Measurements from ENCODE around the gene PHF24. TPM values are rescaled to one million over a fixed set of nuclear protein-coding genes. Genes with fewer than 3 reads are reported as not detected.

Gene PHF24
- total and polyA plus RNA-seq, 8 donors = 0.05 to 0.92 (median 0.06) TPM; not detected in 5

GRCh38 chr9:34959461-34959860 lies 1.4 kb downstream of the PHF24 start:
- intact Hi-C loops (cut with DNase I; ENCODE audit: low total_unique reads) = no loop called here
- no peak for TF ChIP-seq POLR2A (IDR thresholded peaks at IDR 0.05)
- no peak for TF ChIP-seq CTCF (IDR thresholded peaks at IDR 0.05)
- no peak for TF ChIP-seq EP300 (IDR thresholded peaks at IDR 0.05)
- no peaks in the 10 kb centered on the region for H3K36me3 ChIP-seq
- no peak overlapping the region for H3K27ac ChIP-seq
- H3K27me3 ChIP-seq = peaks cover 0 to 67% (median 36%) of the 10 kb centered on the region in 3 donors
- WGBS, 5 donors = 84 to 93% (median 90%) methylated on average over 4 of the region's 4 CpGs
- DNase-seq = no peak
- H3K4me3 ChIP-seq = no peak overlapping the region
- peaks cover 8 to 24% (median 11%) of the 10 kb centered on the region in 4 donors for H3K4me1 ChIP-seq
- no peaks in the 10 kb centered on the region for H3K9me3 ChIP-seq

GRCh38 chr9:34961574-34962490 lies 3.7 kb downstream of the PHF24 start:
- peak in 1 of 2 donors; percentile 70 for DNase-seq
- 31 to 46% (median 37%) methylated on average over 5 of the region's 5 CpGs for WGBS, 5 donors
- H3K9me3 ChIP-seq = no peaks in the 10 kb centered on the region
- intact Hi-C loops (cut with DNase I; ENCODE audit: low total_unique reads) = no loop called here
- peak in 1 of 3 donors; percentile 22 for TF ChIP-seq POLR2AphosphoS5 (IDR thresholded peaks at IDR 0.05)
- no peak for TF ChIP-seq POLR2A (IDR thresholded peaks at IDR 0.05)
- H3K4me1 ChIP-seq = peaks cover 8 to 24% (median 11%) of the 10 kb centered on the region in 4 donors
- H3K27me3 ChIP-seq = peaks cover 0 to 77% (median 29%) of the 10 kb centered on the region in 3 donors
- no peak overlapping the region for H3K4me3 ChIP-seq
- H3K27ac ChIP-seq = no peak overlapping the region
- H3K36me3 ChIP-seq = no peaks in the 10 kb centered on the region

GRCh38 chr9:34962546-34962945 lies 4.5 kb downstream of the PHF24 start:
- Histone ChIP-seq H3K9me3 (no peaks in the 10 kb centered on the region), H3K4me3 (no peak overlapping the region), H3K27ac (no peak overlapping the region), H3K27me3 (peaks cover 0 to 74% (median 22%) of the 10 kb centered on the region in 3 donors), H3K4me1 (peaks cover 7 to 21% (median 8%) of the 10 kb centered on the region in 4 donors), H3K36me3 (no peaks in the 10 kb centered on the region)
- TF ChIP-seq EP300 (IDR thresholded peaks at IDR 0.05) = no peak
- TF ChIP-seq POLR2A (IDR thresholded peaks at IDR 0.05) = no peak
- no peak for TF ChIP-seq POLR2AphosphoS5 (IDR thresholded peaks at IDR 0.05)
- no peak for TF ChIP-seq CTCF (IDR thresholded peaks at IDR 0.05)
- 77 to 90% (median 79%) methylated on average over 3 of the region's 3 CpGs for WGBS, 5 donors
- intact Hi-C loops (cut with DNase I; ENCODE audit: low total_unique reads) = no loop called here
- DNase-seq = no peak

GRCh38 chr9:34963552-34963951 lies 5.5 kb downstream of the PHF24 start:
- H3K27ac ChIP-seq = no peak overlapping the region
- 54 to 82% (median 70%) methylated on average over 2 of the region's 2 CpGs for WGBS, 5 donors
- intact Hi-C loops (cut with DNase I; ENCODE audit: low total_unique reads) = no loop called here

More at GRCh38 chr9:34963552-34963951, 5.5 kb downstream of the PHF24 start:
- DNase-seq = no peak
- H3K36me3 ChIP-seq = no peaks in the 10 kb centered on the region
- H3K4me3 ChIP-seq = no peak overlapping the region
- peaks cover 0 to 13% (median under 1%) of the 10 kb centered on the region in 4 donors for H3K4me1 ChIP-seq
- H3K9me3 ChIP-seq = no peaks in the 10 kb centered on the region
- TF ChIP-seq EP300 (IDR thresholded peaks at IDR 0.05) = no peak
- no peak for TF ChIP-seq POLR2A (IDR thresholded peaks at IDR 0.05)
- TF ChIP-seq CTCF (IDR thresholded peaks at IDR 0.05) = no peak
- TF ChIP-seq POLR2AphosphoS5 (IDR thresholded peaks at IDR 0.05) = no peak
- peaks cover 0 to 68% (median 14%) of the 10 kb centered on the region in 3 donors for H3K27me3 ChIP-seq
